Upper lobe of left lung (tissue), 4 donors: ENCODE measurements around the gene TMEM63A.

Experiments used
- CTCF ChIP-seq, 6 experiments: fragments of 450-650 bp in 4 of 6; fragments of 200-600 bp in 2 of 6; sonication (generic) in 2 of 6; IDR thresholded peaks; one replicate each; pipeline ENCODE4 v1.5.1; 2016 to 2019; ENCODE audit warnings: antibody characterized with exemption in 6 of 6
- POLR2A ChIP-seq, 4 donors: fragments of 450-650 bp; IDR thresholded peaks; one replicate each; pipeline ENCODE4 v1.5.1; 2016 to 2017; ENCODE audit warnings: antibody characterized with exemption in 4 of 4, mild to moderate bottlenecking in 2 of 4

GRCh38 chr1:225842074-225842473, 40.1 kb downstream of the TMEM63A start:
- no peak for TF ChIP-seq CTCF (IDR thresholded peaks at IDR 0.05)
- no peak for TF ChIP-seq POLR2A (IDR thresholded peaks at IDR 0.05)
